ENCODE results near the gene THSD1. TPM values are rescaled to one million over a fixed set of nuclear protein-coding genes. Genes with fewer than 3 reads are reported as not detected.

THSD1 gene
- polyA plus RNA-seq, 1 donor (not counting 4 experiments of a cell fraction or from before 2014, with no cell fraction given): 9.2 TPM

DNA sequence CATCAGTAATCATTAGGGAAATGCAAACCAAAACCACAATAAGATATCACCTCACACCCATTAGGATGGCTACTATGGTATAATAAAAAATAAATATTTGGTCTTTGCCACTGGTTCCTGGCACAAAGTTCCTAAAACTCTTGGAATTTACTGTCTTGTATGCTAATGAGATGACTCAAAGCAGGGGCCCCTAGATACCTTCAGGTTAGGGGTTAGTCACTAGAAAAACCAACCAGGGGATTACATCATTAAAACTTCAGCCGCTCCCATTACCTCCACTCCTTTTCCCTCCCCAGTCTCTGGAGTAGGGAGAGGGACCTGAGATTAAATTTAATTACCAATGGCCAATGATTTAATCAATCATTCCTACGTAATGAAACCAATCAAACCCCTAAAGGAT, 49.6 kb downstream of the THSD1 start:
- FAIRE-seq (peak; percentile 78), DNase-seq (ENCODE audit: low read depth, low spot score) (peak; percentile 28)
- peak overlapping the region; percentile 37 for H3K4me2 ChIP-seq (ENCODE audit: control insufficient read depth, extremely low read depth, insufficient read depth, low read depth, low read length)
- H3K27me3 ChIP-seq (ENCODE audit: control insufficient read depth, extremely low read depth, insufficient read depth, low read length): no peaks in the 10 kb centered on the region
- H3K9ac ChIP-seq (ENCODE audit: control insufficient read depth, extremely low read depth, insufficient read depth, low read length): peak overlapping the region; percentile 39
- H2AFZ ChIP-seq (ENCODE audit: control insufficient read depth, low read length): peak overlapping the region; percentile 29
- no peaks in the 10 kb centered on the region for H3K36me3 ChIP-seq (ENCODE audit: control insufficient read depth in 2 of 2, extremely low read depth in 1 of 2, insufficient read depth in 2 of 2, low read length in 2 of 2)
- dilution Hi-C loops (cut with MboI; ENCODE audit: extremely low pct_ligation_motif_present, low sequenced_read_pairs): no loop called here
- no peaks in the 10 kb centered on the region for H4K20me1 ChIP-seq (ENCODE audit: control insufficient read depth, extremely low read depth, insufficient read depth, low read length)
- TF ChIP-seq, protein P1, sequence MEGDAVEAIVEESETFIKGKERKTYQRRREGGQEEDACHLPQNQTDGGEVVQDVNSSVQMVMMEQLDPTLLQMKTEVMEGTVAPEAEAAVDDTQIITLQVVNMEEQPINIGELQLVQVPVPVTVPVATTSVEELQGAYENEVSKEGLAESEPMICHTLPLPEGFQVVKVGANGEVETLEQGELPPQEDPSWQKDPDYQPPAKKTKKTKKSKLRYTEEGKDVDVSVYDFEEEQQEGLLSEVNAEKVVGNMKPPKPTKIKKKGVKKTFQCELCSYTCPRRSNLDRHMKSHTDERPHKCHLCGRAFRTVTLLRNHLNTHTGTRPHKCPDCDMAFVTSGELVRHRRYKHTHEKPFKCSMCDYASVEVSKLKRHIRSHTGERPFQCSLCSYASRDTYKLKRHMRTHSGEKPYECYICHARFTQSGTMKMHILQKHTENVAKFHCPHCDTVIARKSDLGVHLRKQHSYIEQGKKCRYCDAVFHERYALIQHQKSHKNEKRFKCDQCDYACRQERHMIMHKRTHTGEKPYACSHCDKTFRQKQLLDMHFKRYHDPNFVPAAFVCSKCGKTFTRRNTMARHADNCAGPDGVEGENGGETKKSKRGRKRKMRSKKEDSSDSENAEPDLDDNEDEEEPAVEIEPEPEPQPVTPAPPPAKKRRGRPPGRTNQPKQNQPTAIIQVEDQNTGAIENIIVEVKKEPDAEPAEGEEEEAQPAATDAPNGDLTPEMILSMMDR (optimal IDR thresholded peaks at IDR 0.05 in 1 of 3, IDR thresholded peaks at IDR 0.05 in 1 of 3, conservative IDR thresholded peaks at IDR 0.05 in 1 of 3; ENCODE audit: extremely low read depth in 1 of 3, insufficient read depth in 2 of 3, low read length in 3 of 3): no peak
- no peak for TF ChIP-seq EZH2 (IDR thresholded peaks at IDR 0.05; ENCODE audit: low read length)
- H3K9me3 ChIP-seq (ENCODE audit: control insufficient read depth, low read depth, low read length): no peaks in the 10 kb centered on the region
- no peaks in the 10 kb centered on the region for H3K79me2 ChIP-seq (ENCODE audit: control insufficient read depth, insufficient read depth, low read length)
- H3K4me1 ChIP-seq (ENCODE audit: control insufficient read depth, extremely low read depth, insufficient read depth, low read length): peaks cover 25% of the 10 kb centered on the region
- H3K4me3 ChIP-seq (ENCODE audit: control insufficient read depth in 2 of 3, extremely low read depth in 1 of 3, insufficient read depth in 2 of 3, low read depth in 1 of 3, low read length in 3 of 3): no peak overlapping the region
- no peaks in the 10 kb centered on the region for H3K9me1 ChIP-seq (ENCODE audit: control insufficient read depth, extremely low read depth, insufficient read depth, low read length)
- H3K27ac ChIP-seq (ENCODE audit: control insufficient read depth, insufficient read depth, low read length): peak overlapping the region; percentile 56

DNA sequence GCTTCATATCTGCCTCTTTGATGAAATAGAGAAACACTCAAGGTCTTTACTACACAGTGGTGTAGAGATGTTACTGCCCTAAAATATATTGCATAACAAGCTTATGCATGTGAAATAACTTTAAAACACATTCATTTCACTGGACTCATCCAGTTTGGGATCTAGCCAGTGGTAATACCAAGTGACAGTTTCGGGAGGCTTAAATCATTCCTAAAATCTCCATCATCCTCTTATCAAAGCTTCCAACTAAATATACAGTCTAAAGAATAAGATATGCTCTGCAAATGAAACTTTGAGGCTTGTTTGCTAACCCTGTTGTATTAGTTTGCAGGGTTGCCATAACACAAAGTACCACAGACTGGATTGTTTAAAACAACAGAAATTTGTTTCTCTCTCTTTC, 52.8 kb downstream of the THSD1 start:
- DNase-seq (ENCODE audit: low read depth, low spot score): no peak
- H3K4me3 ChIP-seq (ENCODE audit: control insufficient read depth in 2 of 3, extremely low read depth in 1 of 3, insufficient read depth in 2 of 3, low read depth in 1 of 3, low read length in 3 of 3): no peak overlapping the region
- dilution Hi-C loops (cut with MboI; ENCODE audit: extremely low pct_ligation_motif_present, low sequenced_read_pairs): no loop called here
- H3K9ac ChIP-seq (ENCODE audit: control insufficient read depth, extremely low read depth, insufficient read depth, low read length): no peak overlapping the region
- no peak for FAIRE-seq
- no peak for TF ChIP-seq EZH2 (IDR thresholded peaks at IDR 0.05; ENCODE audit: low read length)
- TF ChIP-seq, protein P1 (optimal IDR thresholded peaks at IDR 0.05 in 1 of 3, IDR thresholded peaks at IDR 0.05 in 1 of 3, conservative IDR thresholded peaks at IDR 0.05 in 1 of 3; ENCODE audit: extremely low read depth in 1 of 3, insufficient read depth in 2 of 3, low read length in 3 of 3): no peak
- no peaks in the 10 kb centered on the region for H3K27me3 ChIP-seq (ENCODE audit: control insufficient read depth, extremely low read depth, insufficient read depth, low read length)
- no peaks in the 10 kb centered on the region for H3K79me2 ChIP-seq (ENCODE audit: control insufficient read depth, insufficient read depth, low read length)
- H3K4me1 ChIP-seq (ENCODE audit: control insufficient read depth, extremely low read depth, insufficient read depth, low read length): peaks cover 39% of the 10 kb centered on the region
- H3K9me3 ChIP-seq (ENCODE audit: control insufficient read depth, low read depth, low read length): no peaks in the 10 kb centered on the region
- H3K36me3 ChIP-seq (ENCODE audit: control insufficient read depth in 2 of 2, extremely low read depth in 1 of 2, insufficient read depth in 2 of 2, low read length in 2 of 2): no peaks in the 10 kb centered on the region
- H3K4me2 ChIP-seq (ENCODE audit: control insufficient read depth, extremely low read depth, insufficient read depth, low read depth, low read length): peak overlapping the region; percentile 41
- H3K27ac ChIP-seq (ENCODE audit: control insufficient read depth, insufficient read depth, low read length): no peak overlapping the region
- no peaks in the 10 kb centered on the region for H3K9me1 ChIP-seq (ENCODE audit: control insufficient read depth, extremely low read depth, insufficient read depth, low read length)
- no peaks in the 10 kb centered on the region for H4K20me1 ChIP-seq (ENCODE audit: control insufficient read depth, extremely low read depth, insufficient read depth, low read length)
- no peak overlapping the region for H2AFZ ChIP-seq (ENCODE audit: control insufficient read depth, low read length)
